ENCODE results near the gene SPPL2B.

DNA sequence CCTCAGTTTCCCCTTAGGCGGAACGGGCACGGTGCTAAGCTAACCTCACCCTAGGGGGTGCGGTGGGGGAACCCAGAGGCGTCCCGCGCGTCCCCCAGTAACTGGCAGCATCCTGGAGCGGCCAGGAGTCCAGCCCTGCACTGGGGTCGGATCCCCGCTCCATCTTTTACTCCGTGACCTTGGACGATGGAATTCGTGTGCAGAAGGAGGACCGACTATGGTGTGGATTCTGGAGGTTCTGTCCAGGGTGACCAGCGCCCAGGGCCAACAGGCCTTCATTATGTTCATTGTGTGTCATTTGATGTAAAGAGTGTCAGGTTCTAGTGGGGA is 630 bp downstream of the SPPL2B start:
- TF ChIP-seq EZH2 (IDR thresholded peaks at IDR 0.05; ENCODE audit: low read depth, unreplicated experiment) (no peak), JUNB (IDR thresholded peaks at IDR 0.05; ENCODE audit: unreplicated experiment) (no peak), CREB1 (CRISPR knock-in tag; IDR thresholded peaks at IDR 0.05; ENCODE audit: low read depth) (no peak), POLR2AphosphoS5 (IDR thresholded peaks at IDR 0.05; ENCODE audit: low read depth) (no peak), ZNF331 (CRISPR knock-in tag; IDR thresholded peaks at IDR 0.05; ENCODE audit: low read depth) (no peak), EZH2phosphoT487 (IDR thresholded peaks at IDR 0.05; ENCODE audit: unreplicated experiment) (no peak), STAT1 (IDR thresholded peaks at IDR 0.05; ENCODE audit: unreplicated experiment) (no peak)
- TF ChIP-seq, protein P1, sequence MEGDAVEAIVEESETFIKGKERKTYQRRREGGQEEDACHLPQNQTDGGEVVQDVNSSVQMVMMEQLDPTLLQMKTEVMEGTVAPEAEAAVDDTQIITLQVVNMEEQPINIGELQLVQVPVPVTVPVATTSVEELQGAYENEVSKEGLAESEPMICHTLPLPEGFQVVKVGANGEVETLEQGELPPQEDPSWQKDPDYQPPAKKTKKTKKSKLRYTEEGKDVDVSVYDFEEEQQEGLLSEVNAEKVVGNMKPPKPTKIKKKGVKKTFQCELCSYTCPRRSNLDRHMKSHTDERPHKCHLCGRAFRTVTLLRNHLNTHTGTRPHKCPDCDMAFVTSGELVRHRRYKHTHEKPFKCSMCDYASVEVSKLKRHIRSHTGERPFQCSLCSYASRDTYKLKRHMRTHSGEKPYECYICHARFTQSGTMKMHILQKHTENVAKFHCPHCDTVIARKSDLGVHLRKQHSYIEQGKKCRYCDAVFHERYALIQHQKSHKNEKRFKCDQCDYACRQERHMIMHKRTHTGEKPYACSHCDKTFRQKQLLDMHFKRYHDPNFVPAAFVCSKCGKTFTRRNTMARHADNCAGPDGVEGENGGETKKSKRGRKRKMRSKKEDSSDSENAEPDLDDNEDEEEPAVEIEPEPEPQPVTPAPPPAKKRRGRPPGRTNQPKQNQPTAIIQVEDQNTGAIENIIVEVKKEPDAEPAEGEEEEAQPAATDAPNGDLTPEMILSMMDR (conservative IDR thresholded peaks at IDR 0.05; ENCODE audit: low read depth in 2 of 2), result no peak
- TF ChIP-seq, protein P2, sequence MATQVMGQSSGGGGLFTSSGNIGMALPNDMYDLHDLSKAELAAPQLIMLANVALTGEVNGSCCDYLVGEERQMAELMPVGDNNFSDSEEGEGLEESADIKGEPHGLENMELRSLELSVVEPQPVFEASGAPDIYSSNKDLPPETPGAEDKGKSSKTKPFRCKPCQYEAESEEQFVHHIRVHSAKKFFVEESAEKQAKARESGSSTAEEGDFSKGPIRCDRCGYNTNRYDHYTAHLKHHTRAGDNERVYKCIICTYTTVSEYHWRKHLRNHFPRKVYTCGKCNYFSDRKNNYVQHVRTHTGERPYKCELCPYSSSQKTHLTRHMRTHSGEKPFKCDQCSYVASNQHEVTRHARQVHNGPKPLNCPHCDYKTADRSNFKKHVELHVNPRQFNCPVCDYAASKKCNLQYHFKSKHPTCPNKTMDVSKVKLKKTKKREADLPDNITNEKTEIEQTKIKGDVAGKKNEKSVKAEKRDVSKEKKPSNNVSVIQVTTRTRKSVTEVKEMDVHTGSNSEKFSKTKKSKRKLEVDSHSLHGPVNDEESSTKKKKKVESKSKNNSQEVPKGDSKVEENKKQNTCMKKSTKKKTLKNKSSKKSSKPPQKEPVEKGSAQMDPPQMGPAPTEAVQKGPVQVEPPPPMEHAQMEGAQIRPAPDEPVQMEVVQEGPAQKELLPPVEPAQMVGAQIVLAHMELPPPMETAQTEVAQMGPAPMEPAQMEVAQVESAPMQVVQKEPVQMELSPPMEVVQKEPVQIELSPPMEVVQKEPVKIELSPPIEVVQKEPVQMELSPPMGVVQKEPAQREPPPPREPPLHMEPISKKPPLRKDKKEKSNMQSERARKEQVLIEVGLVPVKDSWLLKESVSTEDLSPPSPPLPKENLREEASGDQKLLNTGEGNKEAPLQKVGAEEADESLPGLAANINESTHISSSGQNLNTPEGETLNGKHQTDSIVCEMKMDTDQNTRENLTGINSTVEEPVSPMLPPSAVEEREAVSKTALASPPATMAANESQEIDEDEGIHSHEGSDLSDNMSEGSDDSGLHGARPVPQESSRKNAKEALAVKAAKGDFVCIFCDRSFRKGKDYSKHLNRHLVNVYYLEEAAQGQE (IDR thresholded peaks at IDR 0.05; ENCODE audit: unreplicated experiment), result no peak
